GM12892 (cell line): ENCODE measurements around the gene IRF2.

Experiments used
- POLR2A ChIP-seq: IDR thresholded peaks from 2 replicates; pipeline ENCODE4 v1.6.1; 2011; ENCODE audit warnings: low read depth, low read length, control low read depth
- TAF1 ChIP-seq: IDR thresholded peaks from 2 replicates; pipeline ENCODE4 v1.6.1; 2011; ENCODE audit warnings: low read depth, mild to moderate bottlenecking, control low read depth, low read length, borderline replicate concordance

- no peak for TF ChIP-seq POLR2A
- no peak for TF ChIP-seq TAF1
Measured at GRCh38 chr4:184500748-184501589, 26.6 kb upstream of the IRF2 start.
